Keratinocyte (primary cell): ENCODE measurements around the gene DTNBP1. TPM values are rescaled to one million over a fixed set of nuclear protein-coding genes. Genes with fewer than 3 reads are reported as not detected.

ENCODE experiments used
- DNase-seq: peaks from one replicate; pipeline ENCODE4 v3.0.0-alpha.2; 2011; ENCODE audit warnings: low read depth, missing footprints, low spot score
- FAIRE-seq: peaks from 2 replicates; lab custom pipeline; 2011; peaks lifted over from hg19 to GRCh38; lab: Jason Lieb, UNC
- H2AFZ ChIP-seq: 2 replicates; pipeline ENCODE4 v1.6.0; 2012; ENCODE audit warnings: low read length, control low read depth, inconsistent platforms; ENCODE audit not compliant: control insufficient read depth
- H3K27ac ChIP-seq: 2 replicates; pipeline ENCODE4 v1.5.1; 2011; ENCODE audit warnings: low read length; ENCODE audit not compliant: control insufficient read depth, insufficient read depth
- H3K27me3 ChIP-seq: 3 replicates; pipeline ENCODE4 v1.6.0; 2011; ENCODE audit warnings: low read length; ENCODE audit not compliant: control insufficient read depth, insufficient read depth; ENCODE audit errors: extremely low read depth
- H3K36me3 ChIP-seq, 2 experiments: 2 replicates in 1 of 2; 3 replicates in 1 of 2; pipeline ENCODE4 v1.5.1; 2011; ENCODE audit warnings: low read length in 2 of 2, mild to moderate bottlenecking in 1 of 2; ENCODE audit not compliant: control insufficient read depth in 2 of 2, insufficient read depth in 2 of 2; ENCODE audit errors: extremely low read depth in 1 of 2
- H3K4me1 ChIP-seq: 3 replicates; pipeline ENCODE4 v1.5.1; 2011; ENCODE audit warnings: low read length; ENCODE audit not compliant: control insufficient read depth, insufficient read depth; ENCODE audit errors: extremely low read depth
- H3K4me2 ChIP-seq: 3 replicates; pipeline ENCODE4 v1.6.0; 2011; ENCODE audit warnings: low read depth, low read length; ENCODE audit not compliant: control insufficient read depth, insufficient read depth; ENCODE audit errors: extremely low read depth
- H3K4me3 ChIP-seq, 3 experiments: fragments of 200-600 bp in 1 of 3; sonication (generic) in 1 of 3; 2 replicates in 2 of 3; 3 replicates in 1 of 3; pipeline ENCODE4 v1.5.1; 2011 to 2016; ENCODE audit warnings: low read length in 3 of 3, mild to moderate bottlenecking in 3 of 3, control low read depth in 2 of 3, inconsistent platforms in 1 of 3, low read depth in 1 of 3, mixed read lengths in 1 of 3, mixed run types in 1 of 3, moderate library complexity in 1 of 3; ENCODE audit not compliant: control insufficient read depth in 2 of 3, insufficient read depth in 2 of 3; ENCODE audit errors: extremely low read depth in 1 of 3
- H3K79me2 ChIP-seq: 2 replicates; pipeline ENCODE4 v1.6.0; 2012; ENCODE audit warnings: low read length; ENCODE audit not compliant: control insufficient read depth, insufficient read depth
- H3K9ac ChIP-seq: 3 replicates; pipeline ENCODE4 v1.6.0; 2011; ENCODE audit warnings: low read length; ENCODE audit not compliant: control insufficient read depth, insufficient read depth; ENCODE audit errors: extremely low read depth
- H3K9me1 ChIP-seq: 3 replicates; pipeline ENCODE4 v1.6.0; 2011; ENCODE audit warnings: low read length; ENCODE audit not compliant: control insufficient read depth, insufficient read depth; ENCODE audit errors: extremely low read depth
- H3K9me3 ChIP-seq: 2 replicates; pipeline ENCODE4 v1.5.1; 2012; ENCODE audit warnings: low read depth, low read length; ENCODE audit not compliant: control insufficient read depth
- H4K20me1 ChIP-seq: 3 replicates; pipeline ENCODE4 v1.6.0; 2011; ENCODE audit warnings: low read length; ENCODE audit not compliant: control insufficient read depth, insufficient read depth; ENCODE audit errors: extremely low read depth
- EZH2 ChIP-seq: IDR thresholded peaks from one replicate; pipeline ENCODE4 v1.6.1; 2012; ENCODE audit warnings: inconsistent platforms, mild to moderate bottlenecking, low read length, moderate library complexity
- dilution Hi-C: fragments of 300-500 bp; cut with MboI; formaldehyde crosslinking; loops from one replicate; pipeline ENCODE4 v1.7.0; 2020; ENCODE audit warnings: low sequenced_read_pairs; ENCODE audit not compliant: extremely low pct_ligation_motif_present
- polyA plus RNA-seq, 5 experiments: library from polyadenylated mRNA; depleted of rRNA in 3 of 5; stranded (reverse) in 3 of 5; stranded (forward) in 1 of 5; unstranded in 1 of 5; fragments of >200 nt; gene quantifications; 1 replicate in 1 of 5; 2 replicates in 3 of 5; 3 replicates in 1 of 5; pipeline versions ENCODE4 v1.2.1 to v1.2.3, GENCODE V29; 2011 to 2012; ENCODE audit warnings: missing spikeins in 2 of 5, low read depth in 1 of 5, low replicate concordance in 1 of 5
- TF ChIP-seq, protein P1 (sequence below), 3 experiments: IDR thresholded peaks in 1 of 3; conservative IDR thresholded peaks in 1 of 3; optimal IDR thresholded peaks in 1 of 3; 2 replicates in 2 of 3; 3 replicates in 1 of 3; pipeline versions ENCODE3 to v1.5.1; 2011; ENCODE audit warnings: low read length in 3 of 3, mild to moderate bottlenecking in 3 of 3, moderate library complexity in 2 of 3, control low read depth in 1 of 3, inconsistent platforms in 1 of 3; ENCODE audit not compliant: insufficient read depth in 2 of 3; ENCODE audit errors: extremely low read depth in 1 of 3

The DTNBP1 gene
- polyA plus RNA-seq, 1 donor (not counting 4 experiments of a cell fraction or from before 2014, with no cell fraction given): 11.5 TPM

GRCh38 chr6:15495375-15495901, 167.4 kb downstream of the DTNBP1 start:
- DNase-seq: no peak

GRCh38 chr6:15493437-15494168, 169.2 kb downstream of the DTNBP1 start:
- Histone ChIP-seq H3K79me2 (peaks cover 12% of the 10 kb centered on the region), H3K27me3 (no peaks in the 10 kb centered on the region), H3K4me3 (no peak overlapping the region), H3K9me1 (no peaks in the 10 kb centered on the region), H4K20me1 (peaks cover 4% of the 10 kb centered on the region), H3K4me2 (no peak overlapping the region), H3K9me3 (no peaks in the 10 kb centered on the region), H3K9ac (no peak overlapping the region), H3K36me3 (peaks cover 26 to 29% of the 10 kb centered on the region in 2 experiments), H3K4me1 (peaks cover 6% of the 10 kb centered on the region), H2AFZ (no peak overlapping the region), H3K27ac (no peak overlapping the region)
- dilution Hi-C loops: no loop called here
- DNase-seq (no peak), FAIRE-seq (no peak)
- no peak for TF ChIP-seq EZH2
- TF ChIP-seq, protein P1, sequence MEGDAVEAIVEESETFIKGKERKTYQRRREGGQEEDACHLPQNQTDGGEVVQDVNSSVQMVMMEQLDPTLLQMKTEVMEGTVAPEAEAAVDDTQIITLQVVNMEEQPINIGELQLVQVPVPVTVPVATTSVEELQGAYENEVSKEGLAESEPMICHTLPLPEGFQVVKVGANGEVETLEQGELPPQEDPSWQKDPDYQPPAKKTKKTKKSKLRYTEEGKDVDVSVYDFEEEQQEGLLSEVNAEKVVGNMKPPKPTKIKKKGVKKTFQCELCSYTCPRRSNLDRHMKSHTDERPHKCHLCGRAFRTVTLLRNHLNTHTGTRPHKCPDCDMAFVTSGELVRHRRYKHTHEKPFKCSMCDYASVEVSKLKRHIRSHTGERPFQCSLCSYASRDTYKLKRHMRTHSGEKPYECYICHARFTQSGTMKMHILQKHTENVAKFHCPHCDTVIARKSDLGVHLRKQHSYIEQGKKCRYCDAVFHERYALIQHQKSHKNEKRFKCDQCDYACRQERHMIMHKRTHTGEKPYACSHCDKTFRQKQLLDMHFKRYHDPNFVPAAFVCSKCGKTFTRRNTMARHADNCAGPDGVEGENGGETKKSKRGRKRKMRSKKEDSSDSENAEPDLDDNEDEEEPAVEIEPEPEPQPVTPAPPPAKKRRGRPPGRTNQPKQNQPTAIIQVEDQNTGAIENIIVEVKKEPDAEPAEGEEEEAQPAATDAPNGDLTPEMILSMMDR (optimal IDR thresholded peaks at IDR 0.05 in 1 of 3, IDR thresholded peaks at IDR 0.05 in 1 of 3, conservative IDR thresholded peaks at IDR 0.05 in 1 of 3; ENCODE audit: extremely low read depth in 1 of 3, insufficient read depth in 2 of 3, low read length in 3 of 3): no peak

More at GRCh38 chr6:15495375-15495901, 167.4 kb downstream of the DTNBP1 start:
- Histone ChIP-seq H3K4me3 (no peak overlapping the region), H3K9ac (no peak overlapping the region), H4K20me1 (peaks cover 11% of the 10 kb centered on the region), H3K27me3 (no peaks in the 10 kb centered on the region), H3K4me2 (no peak overlapping the region), H3K9me1 (peaks cover 10% of the 10 kb centered on the region), H3K36me3 (peaks cover 20 to 30% of the 10 kb centered on the region in 2 experiments), H3K9me3 (no peaks in the 10 kb centered on the region), H3K79me2 (peaks cover 20% of the 10 kb centered on the region), H2AFZ (no peak overlapping the region), H3K4me1 (peaks cover 12% of the 10 kb centered on the region), H3K27ac (no peak overlapping the region)
- FAIRE-seq: no peak
- dilution Hi-C loops: no loop called here
- TF ChIP-seq EZH2: no peak
- TF ChIP-seq, protein P1 (optimal IDR thresholded peaks at IDR 0.05 in 1 of 3, IDR thresholded peaks at IDR 0.05 in 1 of 3, conservative IDR thresholded peaks at IDR 0.05 in 1 of 3; ENCODE audit: extremely low read depth in 1 of 3, insufficient read depth in 2 of 3, low read length in 3 of 3): no peak
